A549 (cell line): ENCODE results near the gene NIPAL3. TPM values are rescaled to one million over a fixed set of nuclear protein-coding genes. Genes with fewer than 3 reads are reported as not detected.

ENCODE experiments used
- ATAC-seq, 2 experiments: fragments of 200-7000 bp in 1 of 2; fragments of >200 bp in 1 of 2; cut with Nextera tagmentation in 1 of 2; cut with Tn5 transposase in 1 of 2; 3 replicates each; pipeline versions ENCODE4 v1.8.0 to v1.9.1; 2018 to 2020; ENCODE audit warnings: mild to moderate bottlenecking in 1 of 2, moderate library complexity in 1 of 2
- CTCF ChIA-PET: fragments of 300-600 bp; sonication (Branson Sonifier 250); formaldehyde crosslinking; extraction: SDS; loops from one replicate; lab custom pipeline; 2021; ENCODE audit warnings: antibody characterized with exemption, inconsistent platforms; lab: Yijun Ruan, JAX
- POLR2A ChIA-PET: fragments of 350-600 bp; formaldehyde crosslinking; extraction: SDS; loops from one replicate; lab custom pipeline; 2021; ENCODE audit warnings: antibody characterized with exemption, inconsistent platforms; lab: Yijun Ruan, JAX
- DNase-seq, 2 experiments: peaks; one replicate each; pipeline versions ENCODE4 v3.0.0 to v3.0.0-alpha.2; 2011 to 2016; ENCODE audit warnings: low read depth in 1 of 2, low spot score in 1 of 2
- FAIRE-seq: peaks from 2 replicates; lab custom pipeline; 2011; peaks lifted over from hg19 to GRCh38; lab: Jason Lieb, UNC
- H3K27ac ChIP-seq, 2 experiments: fragments of >200 bp; sonication (Bioruptor Twin); formaldehyde crosslinking; 3 replicates each; pipeline ENCODE4 v1.5.1; 2016 to 2017
- H3K4me1 ChIP-seq: fragments of >200 bp; sonication (Bioruptor Twin); formaldehyde crosslinking; 3 replicates; pipeline ENCODE4 v1.6.1; 2016
- H3K4me2 ChIP-seq: fragments of >200 bp; sonication (Bioruptor Twin); formaldehyde crosslinking; 3 replicates; pipeline ENCODE4 v1.6.1; 2016
- H3K4me3 ChIP-seq: fragments of >200 bp; sonication (Bioruptor Twin); formaldehyde crosslinking; 3 replicates; pipeline ENCODE4 v1.5.1; 2016
- H3K9me3 ChIP-seq: fragments of >200 bp; sonication (Bioruptor Twin); formaldehyde crosslinking; 3 replicates; pipeline ENCODE4 v1.6.1; 2016
- BHLHE40 ChIP-seq: IDR thresholded peaks from 2 replicates; pipeline ENCODE4 v1.6.1; 2012; ENCODE audit warnings: low read depth, low read length, inconsistent platforms
- CEBPB ChIP-seq, 2 experiments: fragments of >200 bp in 1 of 2; sonication (Bioruptor Twin) in 1 of 2; formaldehyde crosslinking in 1 of 2; IDR thresholded peaks; 2 replicates each; pipeline ENCODE4 v1.6.1; 2012 to 2016
- CHD4 ChIP-seq: fragments of 200-600 bp; sonication (generic); IDR thresholded peaks from 2 replicates; pipeline ENCODE4 v1.6.1; 2016; ENCODE audit warnings: antibody characterized with exemption, mild to moderate bottlenecking, borderline replicate concordance
- E2F6 ChIP-seq: IDR thresholded peaks from 2 replicates; pipeline ENCODE4 v1.6.1; 2012; ENCODE audit warnings: low read depth, borderline replicate concordance
- EHF ChIP-seq: fragments of 250-450 bp; sonication (Bioruptor Pico); IDR thresholded peaks from 2 replicates; pipeline ENCODE4 v1.5.0; 2020; ENCODE audit warnings: mild to moderate bottlenecking
- EHMT2 ChIP-seq: fragments of 200-600 bp; sonication (generic); IDR thresholded peaks from 2 replicates; pipeline ENCODE4 v1.6.1; 2016; ENCODE audit warnings: antibody characterized with exemption, low read depth, mild to moderate bottlenecking, moderate library complexity
- EP300 ChIP-seq, 2 experiments: fragments of >200 bp; sonication (Bioruptor Twin); formaldehyde crosslinking; IDR thresholded peaks; 2 replicates in 1 of 2; 3 replicates in 1 of 2; pipeline ENCODE4 v1.6.1; 2016 to 2017
- HES2 ChIP-seq: fragments of >200 bp; sonication (Bioruptor Twin); formaldehyde crosslinking; IDR thresholded peaks from 2 replicates; pipeline ENCODE4 v1.6.1; 2016
- HMGXB4 ChIP-seq: fragments of 250-450 bp; sonication (Bioruptor Pico); IDR thresholded peaks from 2 replicates; pipeline ENCODE4 v1.5.0; 2021; ENCODE audit warnings: mild to moderate bottlenecking, moderate library complexity, borderline replicate concordance
- HOXB5 ChIP-seq: fragments of 250-450 bp; sonication (Bioruptor Pico); IDR thresholded peaks from 2 replicates; pipeline ENCODE4 v1.5.0; 2020; ENCODE audit warnings: mild to moderate bottlenecking, moderate library complexity
- POLR2A ChIP-seq: IDR thresholded peaks from 2 replicates; pipeline ENCODE4 v1.6.1; 2012; ENCODE audit warnings: mild to moderate bottlenecking, low read length
- REST ChIP-seq: fragments of 200-600 bp; sonication (generic); IDR thresholded peaks from 2 replicates; pipeline ENCODE4 v1.6.1; 2016; ENCODE audit warnings: antibody characterized with exemption, mild to moderate bottlenecking, moderate library complexity
- RNF2 ChIP-seq: fragments of 200-600 bp; sonication (generic); IDR thresholded peaks from 2 replicates; pipeline ENCODE4 v1.6.1; 2016; ENCODE audit warnings: low read depth, mild to moderate bottlenecking, antibody characterized with exemption, moderate library complexity, borderline replicate concordance
- ZSCAN20 ChIP-seq: fragments of 250-450 bp; sonication (Bioruptor Pico); IDR thresholded peaks from 2 replicates; pipeline ENCODE4 v1.8.0; 2022; ENCODE audit warnings: mild to moderate bottlenecking, moderate library complexity
- WGBS: methylation state at CpG from one replicate; pipeline ENCODE4 v1.1.6; 2017; ENCODE audit errors: missing lambda C conversion rate; 5-methylcytosine and 5-hydroxymethylcytosine counted together
- polyA plus RNA-seq, 4 experiments: library from polyadenylated mRNA; depleted of rRNA in 3 of 4; stranded (reverse); fragments of >200 nt; fragmentation: RNase III in 1 of 4; extraction: RNeasy Plus Mini Kit Qiagen cat#74134 plus additional on column Dnase treatment in 1 of 4; gene quantifications; 2 replicates in 3 of 4; 3 replicates in 1 of 4; pipeline ENCODE4 v1.2.3, GENCODE V29; 2011 to 2017

Gene NIPAL3
- polyA plus RNA-seq, 2 of the 4 experiments (the other 2 are of a cell fraction) = 5.1 to 10.4 TPM

GRCh38 chr1:24481843-24482610 lies 66.4 kb downstream of the NIPAL3 start:
- Histone ChIP-seq H3K4me3 (no peak overlapping the region), H3K9me3 (no peaks in the 10 kb centered on the region), H3K27ac (no peak overlapping the region), H3K4me2 (no peak overlapping the region), H3K4me1 (0 out of 3 replicates have a peak, but pooled peaks cover 2% of the 10 kb centered on the region)
- ChIA-PET POLR2A (no interaction called here), CTCF (interaction anchor here (0.6 to 1.0 kb wide), 2 partner anchors 50 to 280 kb away, joined by 3 to 4 read pairs; no protein-coding TSS in a partner anchor)
- TF ChIP-seq ZSCAN20 (CRISPR knock-in tag) (no peak), REST (no peak), RNF2 (no peak), EP300 (IDR thresholded peaks at IDR 0.05) (no peak), CEBPB (IDR thresholded peaks at IDR 0.05) (no peak), EHF (CRISPR knock-in tag) (no peak), E2F6 (no peak), HMGXB4 (no peak), CHD4 (no peak), POLR2A (no peak), EHMT2 (no peak), HOXB5 (CRISPR knock-in tag) (no peak), HES2 (no peak), BHLHE40 (no peak)
- ATAC-seq (no peak), DNase-seq (no peak), FAIRE-seq (no peak)
- WGBS = 88% methylated on average over 15 of the region's 16 CpGs

GRCh38 chr1:24483441-24483840 lies 67.8 kb downstream of the NIPAL3 start:
- FAIRE-seq = no peak
- no peaks in the 10 kb centered on the region for H3K4me1 ChIP-seq
- no peak overlapping the region for H3K4me2 ChIP-seq
- ChIA-PET CTCF (no interaction called here), POLR2A (no interaction called here)
- H3K9me3 ChIP-seq = no peaks in the 10 kb centered on the region
- WGBS = 81% methylated on average over 5 of the region's 5 CpGs
- no peak overlapping the region for H3K4me3 ChIP-seq
- no peak for ATAC-seq
- DNase-seq = no peak
- no peak for TF ChIP-seq BHLHE40
- no peak for TF ChIP-seq HMGXB4
- H3K27ac ChIP-seq = no peak overlapping the region
